T-helper 2 cell treated with Interferon-gamma antibody and Interleukin-4, amounts not matched to agents 5 μg/mL and 100 μg/mL, for 36 hours (primary cell): ENCODE results near the gene TMEM80.
"Not testable (repeated sequence)": the region's sequence is repeated elsewhere in the genome, so short reads cannot be mapped to it uniquely, and the experiment has no call there.

Experiments used
- DNase-seq: peaks from one replicate; pipeline ENCODE4 v3.0.0; 2021; ENCODE audit warnings: low spot score
- H3K27ac Mint-ChIP-seq: one replicate; pipeline ENCODE4 v1.8.0; 2021; ENCODE audit warnings: mild to moderate bottlenecking, mixed read lengths
- H3K27me3 Mint-ChIP-seq: one replicate; pipeline ENCODE4 v1.8.0; 2021; ENCODE audit warnings: low read depth, mixed read lengths
- H3K36me3 Mint-ChIP-seq: one replicate; pipeline ENCODE4 v1.8.0; 2021; ENCODE audit warnings: low read depth, mixed read lengths
- H3K4me1 Mint-ChIP-seq: one replicate; pipeline ENCODE4 v1.8.0; 2021; ENCODE audit warnings: low read depth, mixed read lengths
- H3K4me3 Mint-ChIP-seq: one replicate; pipeline ENCODE4 v1.8.0; 2022; ENCODE audit warnings: mild to moderate bottlenecking, moderate library complexity, mixed read lengths
- H3K9me3 Mint-ChIP-seq: one replicate; pipeline ENCODE4 v1.8.0; 2021; ENCODE audit warnings: mixed read lengths

The TMEM80 gene

GRCh38 chr11:690244-690643 lies 5.4 kb upstream of the TMEM80 start:
- H3K9me3 Mint-ChIP-seq, result not testable (repeated sequence)

DNA sequence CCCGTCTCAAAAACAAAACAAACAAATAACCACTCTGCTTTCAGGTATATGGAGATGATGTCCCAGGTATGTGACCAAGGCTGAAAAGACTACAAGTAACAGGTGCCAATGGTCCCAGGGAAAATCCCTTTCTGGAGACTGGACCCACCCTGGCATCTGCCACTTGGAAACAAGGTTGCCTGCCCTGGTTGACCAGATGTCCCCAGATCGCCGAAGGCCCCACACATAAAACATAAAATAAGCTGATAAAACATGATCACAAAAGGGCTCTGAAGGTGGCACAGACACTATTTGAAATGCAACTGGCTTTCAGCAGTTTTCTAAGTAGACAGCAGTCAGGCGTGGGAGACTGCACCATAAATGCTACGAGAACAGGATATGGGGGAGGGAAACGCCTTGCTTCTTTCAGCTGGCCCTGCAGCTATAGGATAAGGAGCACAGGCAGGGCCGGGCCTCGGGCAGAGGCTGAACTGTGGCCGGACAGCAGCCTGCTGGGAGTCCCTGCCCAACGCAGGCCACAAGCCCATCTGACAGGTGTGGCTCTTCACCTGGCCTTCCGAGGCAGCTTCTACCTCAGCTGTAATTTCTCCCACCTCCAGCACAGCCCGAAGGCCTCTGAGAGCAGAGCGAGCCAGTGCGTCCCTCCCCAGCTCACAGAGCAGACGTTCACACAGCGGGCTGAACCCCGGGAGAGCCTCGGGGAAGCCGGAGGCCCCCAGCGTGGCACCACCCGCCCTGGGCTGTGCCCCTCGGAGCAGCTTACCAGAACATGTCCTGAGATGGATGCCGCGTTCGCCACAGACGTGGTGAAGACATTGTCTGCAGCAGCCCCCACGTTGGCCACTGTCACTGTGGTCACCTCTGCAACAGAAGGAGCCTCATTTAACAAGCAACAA lies 4.6 kb upstream of the TMEM80 start:
- DNase-seq, result peak; percentile 22
- Mint-ChIP-seq H3K27me3 (no peaks in the 10 kb centered on the region), H3K9me3 (no peaks in the 10 kb centered on the region), H3K27ac (peak overlapping the region; percentile 66), H3K4me3 (peak overlapping the region; percentile 66), H3K4me1 (peaks cover 28% of the 10 kb centered on the region), H3K36me3 (peaks cover 28% of the 10 kb centered on the region)

More at GRCh38 chr11:690244-690643, 5.4 kb upstream of the TMEM80 start:
- not testable (repeated sequence) for H3K4me3 Mint-ChIP-seq, H3K27me3 Mint-ChIP-seq, H3K27ac Mint-ChIP-seq, DNase-seq
- Mint-ChIP-seq H3K4me1 (peaks cover 28% of the 10 kb centered on the region), H3K36me3 (peaks cover 28% of the 10 kb centered on the region)

DNA sequence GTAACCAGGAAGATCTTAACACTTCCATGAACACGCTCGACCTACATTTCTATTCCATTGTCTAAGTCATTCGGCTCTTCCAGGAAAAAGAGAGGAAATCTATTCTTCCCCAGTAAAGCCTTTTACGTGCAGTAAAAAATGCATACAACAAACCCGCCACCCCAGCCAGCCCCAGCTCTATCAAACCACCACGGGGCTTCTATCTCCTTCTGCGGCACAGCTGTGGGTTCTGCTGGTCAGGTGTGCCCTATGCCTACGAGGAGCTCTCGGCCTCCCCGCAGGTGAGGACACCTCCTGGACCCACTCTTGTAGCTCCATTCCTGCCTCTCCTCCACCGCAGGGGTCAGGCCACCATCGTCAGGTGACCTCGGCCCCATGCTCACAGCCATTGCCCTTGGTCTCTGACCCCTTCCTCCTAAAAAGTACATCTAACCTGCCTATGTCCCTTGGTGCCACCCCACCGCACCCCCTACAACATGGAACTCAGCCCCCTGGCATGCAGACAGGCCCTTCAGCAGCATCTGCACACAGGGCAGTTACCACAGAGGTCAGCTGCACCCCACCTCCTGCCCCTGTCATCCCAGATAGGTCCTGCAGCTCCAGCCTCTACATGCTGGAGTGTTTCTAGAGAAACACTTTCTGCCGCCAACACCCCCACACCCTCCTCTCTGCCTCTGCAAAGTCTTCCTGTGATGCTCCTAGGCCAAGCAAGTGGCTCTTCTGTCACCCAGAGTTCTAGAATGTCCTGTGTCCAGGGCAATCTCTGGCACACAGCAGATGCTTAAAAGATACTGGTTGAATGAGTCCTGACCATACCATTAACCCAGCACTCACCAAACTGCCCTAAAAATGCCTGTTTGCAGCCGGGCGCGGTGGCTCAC lies 3.7 kb upstream of the TMEM80 start:
- DNase-seq, result no peak
- peaks cover 31% of the 10 kb centered on the region for H3K4me1 Mint-ChIP-seq
- H3K9me3 Mint-ChIP-seq, result no peaks in the 10 kb centered on the region
- peaks cover 23% of the 10 kb centered on the region for H3K36me3 Mint-ChIP-seq
- peak overlapping the region; percentile 66 for H3K4me3 Mint-ChIP-seq
- no peaks in the 10 kb centered on the region for H3K27me3 Mint-ChIP-seq
- H3K27ac Mint-ChIP-seq, result peak overlapping the region; percentile 24

DNA sequence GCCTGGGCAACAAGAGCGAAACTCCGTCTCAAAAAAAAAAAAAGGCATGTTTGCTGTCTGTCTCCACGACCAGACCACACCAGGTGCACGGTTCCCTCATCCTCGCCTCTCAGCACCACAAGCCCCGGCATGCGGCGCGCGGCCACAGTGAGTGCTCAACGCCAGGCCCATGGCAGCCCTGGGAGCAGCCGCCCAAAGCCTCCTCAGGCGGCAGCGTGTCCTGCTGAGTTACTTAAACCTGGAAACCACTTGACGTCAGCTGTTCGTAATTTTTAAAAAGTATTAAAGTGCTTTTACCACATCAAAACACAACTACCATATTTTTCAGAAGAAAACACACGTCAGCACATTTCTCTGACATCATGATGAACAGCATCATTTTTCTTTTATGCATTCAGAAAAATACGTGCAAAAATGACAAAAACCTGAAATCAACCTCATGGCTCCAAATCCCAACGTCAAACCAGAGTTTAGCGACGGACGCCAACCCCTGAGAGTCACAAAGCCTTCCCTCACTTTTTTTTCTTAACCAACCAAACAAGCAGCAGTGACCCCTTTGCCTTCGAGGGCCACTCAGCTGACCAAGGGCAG lies 2.7 kb upstream of the TMEM80 start:
- Mint-ChIP-seq H3K9me3 (no peaks in the 10 kb centered on the region), H3K27ac (peak overlapping the region; percentile 91), H3K4me1 (peaks cover 39% of the 10 kb centered on the region), H3K4me3 (peak overlapping the region; percentile 86), H3K27me3 (no peaks in the 10 kb centered on the region), H3K36me3 (peaks cover 16% of the 10 kb centered on the region)
- DNase-seq, result no peak

DNA sequence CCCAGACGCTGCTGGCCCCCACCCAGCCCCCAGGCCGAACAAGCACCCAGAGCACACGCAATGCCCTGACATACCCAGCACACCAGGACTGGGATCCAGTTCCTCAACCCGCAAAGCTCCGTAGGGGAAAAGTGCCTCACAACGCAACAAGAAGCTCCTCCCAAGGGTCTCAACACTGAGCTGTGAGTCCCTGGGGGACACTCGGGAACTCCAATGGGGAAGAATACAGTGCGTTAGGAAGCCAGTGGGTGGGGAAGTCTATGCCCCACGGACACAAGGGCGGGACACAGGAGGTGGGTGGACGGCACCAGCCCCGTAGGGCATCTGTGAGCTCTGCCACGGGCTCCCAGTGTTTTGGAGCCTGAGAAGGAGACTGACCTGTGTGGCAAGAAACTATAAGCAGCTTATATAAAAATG lies 2.2 kb upstream of the TMEM80 start:
- Mint-ChIP-seq H3K4me3 (peak overlapping the region; percentile 86), H3K9me3 (no peaks in the 10 kb centered on the region), H3K27me3 (no peaks in the 10 kb centered on the region), H3K4me1 (peaks cover 42% of the 10 kb centered on the region), H3K36me3 (peaks cover 18% of the 10 kb centered on the region), H3K27ac (peak overlapping the region; percentile 96)
- no peak for DNase-seq

GRCh38 chr11:693887-694562 lies 1.6 kb upstream of the TMEM80 start:
- Mint-ChIP-seq H3K4me1 (peaks cover 42% of the 10 kb centered on the region), H3K4me3 (peak overlapping the region; percentile 86), H3K9me3 (no peaks in the 10 kb centered on the region), H3K36me3 (peaks cover 18% of the 10 kb centered on the region), H3K27me3 (no peaks in the 10 kb centered on the region), H3K27ac (peak overlapping the region; percentile 96)
- DNase-seq, result no peak

DNA sequence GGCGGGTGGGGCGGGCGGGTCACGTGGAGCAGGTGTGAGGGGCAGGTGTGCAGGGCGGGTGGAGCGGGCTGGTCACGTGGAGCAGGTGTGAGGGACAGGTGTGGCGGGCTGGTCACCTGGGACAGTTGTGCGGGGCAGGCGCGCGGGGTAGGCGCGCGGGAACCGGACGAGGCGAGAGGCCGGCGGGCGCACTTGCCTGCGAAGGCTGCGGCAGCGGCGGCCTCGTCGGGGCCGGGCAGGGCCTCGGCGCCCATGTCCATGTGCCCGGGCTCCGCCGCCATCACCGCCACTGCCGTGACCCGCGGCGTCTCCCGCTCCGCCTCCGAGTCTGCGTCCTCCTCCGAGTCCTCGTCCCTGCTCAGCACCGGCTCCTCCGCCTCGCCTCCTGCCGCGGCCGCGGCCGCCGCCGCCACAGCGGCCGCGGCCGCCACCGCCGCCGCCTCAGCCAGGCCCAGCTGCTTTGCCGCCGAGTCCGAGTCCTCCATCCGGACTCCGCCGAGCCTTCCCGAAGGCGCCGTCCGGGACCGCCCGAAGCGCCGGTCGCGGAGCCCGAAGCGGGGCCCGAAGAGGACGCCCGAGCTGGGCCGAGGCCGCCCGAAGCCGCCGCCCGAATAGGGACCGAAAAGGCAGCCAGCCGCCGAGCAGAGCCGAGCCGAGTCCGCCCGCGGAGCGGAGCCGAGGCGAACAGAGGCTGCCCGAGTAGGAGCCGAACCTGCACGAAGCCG lies 891 bp upstream of the TMEM80 start, which contains the start of gene DEAF1:
Gene DEAF1 (minus strand): TSS at position 660 of the 725 bp plus-strand sequence. CDS start 175 bp downstream, at position 485.
- DNase-seq, result peak; percentile 99
- no peaks in the 10 kb centered on the region for H3K27me3 Mint-ChIP-seq
- H3K4me1 Mint-ChIP-seq, result peaks cover 42% of the 10 kb centered on the region
- H3K36me3 Mint-ChIP-seq, result peaks cover 15% of the 10 kb centered on the region
- peak within 1 kb of the TSS; percentile 94 for H3K27ac Mint-ChIP-seq
- H3K9me3 Mint-ChIP-seq, result no peaks in the 10 kb centered on the region
- H3K4me3 Mint-ChIP-seq, result peak within 1 kb of the TSS; percentile 86

- peaks cover 15% of the 10 kb centered on the region for H3K36me3 Mint-ChIP-seq
- H3K4me3 Mint-ChIP-seq, result peak overlapping the region; percentile 86
- peak overlapping the region; percentile 94 for H3K27ac Mint-ChIP-seq
- H3K9me3 Mint-ChIP-seq, result no peaks in the 10 kb centered on the region
- peaks cover 42% of the 10 kb centered on the region for H3K4me1 Mint-ChIP-seq
- H3K27me3 Mint-ChIP-seq, result no peaks in the 10 kb centered on the region
- DNase-seq, result no peak
These were observed 403 bp upstream of the TMEM80 start for GRCh38 chr11:695288-695537.

- no peak for DNase-seq
- no peaks in the 10 kb centered on the region for H3K9me3 Mint-ChIP-seq
- H3K4me1 Mint-ChIP-seq, result peaks cover 26% of the 10 kb centered on the region
- H3K27ac Mint-ChIP-seq, result peak overlapping the region; percentile 67
- H3K36me3 Mint-ChIP-seq, result peaks cover 18% of the 10 kb centered on the region
- H3K4me3 Mint-ChIP-seq, result peak overlapping the region; percentile 86
- no peaks in the 10 kb centered on the region for H3K27me3 Mint-ChIP-seq
These were observed 1.4 kb downstream of the TMEM80 start for GRCh38 chr11:696955-697491.

DNA sequence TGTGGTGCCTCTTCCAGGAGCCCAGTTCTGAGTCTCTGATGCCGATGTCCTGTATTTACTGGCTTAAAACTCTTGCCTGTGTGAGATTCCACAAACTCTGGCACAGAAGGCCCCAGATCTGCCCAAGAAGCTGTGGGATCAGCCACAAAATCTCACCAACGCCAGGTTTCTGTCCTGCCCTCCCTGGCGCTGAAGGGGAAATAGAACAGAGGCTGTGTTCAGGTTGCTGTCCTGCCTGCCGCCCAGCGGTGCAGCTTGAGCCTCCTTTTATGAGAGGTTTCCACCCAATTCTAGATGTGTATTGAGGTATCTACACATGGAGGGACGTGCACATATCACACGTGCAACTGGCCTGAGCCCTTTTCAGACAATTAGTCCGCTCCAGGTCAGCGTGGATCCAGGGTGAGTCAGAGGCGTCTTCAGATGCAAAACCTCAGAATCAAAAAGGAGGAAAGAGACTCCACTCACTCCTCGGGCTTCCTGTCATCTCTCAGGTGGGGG lies 2.2 kb downstream of the TMEM80 start:
- Mint-ChIP-seq H3K4me1 (peaks cover 22% of the 10 kb centered on the region), H3K27ac (peak overlapping the region; percentile 57), H3K36me3 (peaks cover 17% of the 10 kb centered on the region), H3K4me3 (peak overlapping the region; percentile 86), H3K9me3 (no peaks in the 10 kb centered on the region), H3K27me3 (no peaks in the 10 kb centered on the region)
- no peak for DNase-seq

DNA sequence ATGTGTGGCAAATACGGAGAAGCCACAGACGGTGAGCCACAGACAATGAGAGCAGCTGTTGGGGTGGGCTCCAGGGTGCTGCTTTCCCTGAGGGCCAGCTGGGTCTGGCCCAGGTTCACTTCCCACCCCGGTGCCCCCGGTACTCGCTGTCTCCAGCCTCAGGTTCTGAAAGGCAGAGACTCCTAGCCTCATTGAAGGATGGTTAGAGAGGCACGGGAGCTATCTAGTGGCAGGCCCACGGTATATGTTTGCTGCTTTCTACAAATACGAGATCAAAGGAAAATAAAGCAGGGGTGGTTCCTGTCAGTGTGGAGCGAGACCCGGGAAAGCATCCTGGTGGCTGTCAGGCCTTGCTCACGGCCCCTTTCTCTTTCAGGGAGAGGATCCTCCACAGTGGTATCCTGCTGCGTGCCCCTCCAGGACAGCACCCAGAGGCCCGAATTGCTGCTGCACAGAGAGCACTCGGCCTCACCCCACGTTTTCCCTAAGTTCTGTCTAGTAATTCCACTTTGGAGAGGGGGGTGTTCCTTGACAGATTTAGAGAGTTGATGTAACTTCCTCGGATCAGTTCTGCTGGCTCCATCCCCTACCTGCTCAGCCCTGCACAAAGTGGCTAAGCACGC lies 3.0 kb downstream of the TMEM80 start:
- no peak for DNase-seq
- H3K4me3 Mint-ChIP-seq, result no peak overlapping the region
- H3K27ac Mint-ChIP-seq, result no peak overlapping the region
- no peaks in the 10 kb centered on the region for H3K9me3 Mint-ChIP-seq
- peaks cover 13% of the 10 kb centered on the region for H3K36me3 Mint-ChIP-seq
- H3K4me1 Mint-ChIP-seq, result peaks cover 15% of the 10 kb centered on the region
- H3K27me3 Mint-ChIP-seq, result no peaks in the 10 kb centered on the region

DNA sequence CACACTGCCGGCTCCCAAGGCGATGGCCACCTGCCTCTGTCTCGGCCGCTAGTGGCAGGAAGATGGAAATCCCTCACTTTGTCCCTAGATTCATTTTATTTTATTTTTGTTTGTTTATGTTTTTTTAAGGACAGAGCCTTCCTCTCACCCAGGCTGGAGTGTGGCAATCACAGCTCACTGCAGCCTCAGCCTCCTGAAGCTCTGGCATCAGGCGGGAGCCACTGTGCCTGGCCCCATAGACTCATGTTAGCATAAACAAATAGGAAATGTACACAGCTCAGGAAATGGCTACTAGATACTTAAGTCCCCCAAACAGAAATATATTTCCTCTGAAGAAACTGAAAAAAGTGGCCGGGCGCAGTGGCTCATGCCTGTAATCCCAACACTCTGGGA lies 3.5 kb downstream of the TMEM80 start:
- Mint-ChIP-seq H3K27me3 (no peaks in the 10 kb centered on the region), H3K4me1 (peaks cover 14% of the 10 kb centered on the region), H3K4me3 (no peak overlapping the region), H3K9me3 (no peaks in the 10 kb centered on the region), H3K36me3 (peaks cover 14% of the 10 kb centered on the region), H3K27ac (no peak overlapping the region)
- DNase-seq, result no peak
